NT2/D1 (cell line): ENCODE measurements around the gene CA14.

Source experiments
- SUZ12 ChIP-seq: IDR thresholded peaks from 2 replicates; pipeline ENCODE4 v1.6.1; 2011; ENCODE audit not compliant: insufficient read length, insufficient read depth; ENCODE audit errors: extremely low read depth
- YY1 ChIP-seq: IDR thresholded peaks from 2 replicates; pipeline ENCODE4 v1.6.1; 2011; ENCODE audit not compliant: insufficient read length, insufficient read depth
- ZNF274 ChIP-seq: IDR thresholded peaks from 2 replicates; pipeline ENCODE4 v1.6.1; 2011; ENCODE audit warnings: mild to moderate bottlenecking, low read depth, low read length

GRCh38 chr1:150282558-150282958 is 25.0 kb downstream of the CA14 start:
- TF ChIP-seq ZNF274 (no peak), YY1 (no peak), SUZ12 (no peak)
